H1 (cell line): ENCODE measurements around the gene DIAPH1. TPM values are rescaled to one million over a fixed set of nuclear protein-coding genes. Genes with fewer than 3 reads are reported as not detected.

Experiments
- CREB1 ChIP-seq: IDR thresholded peaks from 2 replicates; pipeline ENCODE4 v1.6.1; 2012; ENCODE audit warnings: inconsistent platforms
- KDM5A ChIP-seq: fragments of 200-600 bp; IDR thresholded peaks from 2 replicates; pipeline ENCODE4 v1.7.1; 2012; ENCODE audit warnings: mild to moderate bottlenecking, low read length, inconsistent platforms, mixed read lengths
- RFX5 ChIP-seq: IDR thresholded peaks from 2 replicates; pipeline ENCODE4 v1.6.1; 2011; ENCODE audit warnings: low read depth, low read length, improper control_type of control experiment, borderline replicate concordance
- SRF ChIP-seq: IDR thresholded peaks from 2 replicates; pipeline ENCODE4 v1.6.1; 2011; ENCODE audit warnings: mild to moderate bottlenecking, low read depth, low read length, moderate library complexity
- TCF12 ChIP-seq: IDR thresholded peaks from 2 replicates; pipeline ENCODE4 v1.6.1; 2011; ENCODE audit warnings: low read depth, mild to moderate bottlenecking, low read length
- polyA plus RNA-seq, 7 experiments: library from polyadenylated mRNA; depleted of rRNA in 3 of 7; stranded (reverse) in 5 of 7; unstranded in 2 of 7; fragments of >200 nt in 5 of 7; fragments of 200-250 nt in 2 of 7; gene quantifications; 1 replicate in 5 of 7; 2 replicates in 1 of 7; 4 replicates in 1 of 7; pipeline versions ENCODE4 v1.2.1 to v1.2.3, GENCODE V29; 2011 to 2013; ENCODE audit warnings: missing spikeins in 2 of 7, mixed read lengths in 2 of 7
- total RNA-seq: library from RNA; stranded (reverse); fragmentation: NEBNext Ultra II Directional; extraction: Animal tissue kit (Norgen Biotek cat#: 25700); gene quantifications from 2 replicates; pipeline ENCODE4 v1.2.1, GENCODE V29; 2021
- TF ChIP-seq, protein P1 (sequence below), 3 experiments: IDR thresholded peaks; 1 replicate in 2 of 3; 2 replicates in 1 of 3; pipeline versions ENCODE4 v1.5.1 to v1.6.1; 2011; ENCODE audit warnings: low read length in 3 of 3, mild to moderate bottlenecking in 3 of 3, inconsistent platforms in 2 of 3, low read depth in 1 of 3, moderate library complexity in 1 of 3; ENCODE audit not compliant: insufficient read depth in 1 of 3; ENCODE audit errors: control extremely low read depth in 1 of 3
- TF ChIP-seq, protein P2 (sequence below): IDR thresholded peaks from 2 replicates; pipeline ENCODE4 v1.6.1; 2012; ENCODE audit warnings: inconsistent platforms

DIAPH1 gene
- total and polyA plus RNA-seq, 2 of the 8 experiments (the other 6 are each of a cell fraction or from before 2014, with no cell fraction given), result 61.2 to 114 TPM

DNA sequence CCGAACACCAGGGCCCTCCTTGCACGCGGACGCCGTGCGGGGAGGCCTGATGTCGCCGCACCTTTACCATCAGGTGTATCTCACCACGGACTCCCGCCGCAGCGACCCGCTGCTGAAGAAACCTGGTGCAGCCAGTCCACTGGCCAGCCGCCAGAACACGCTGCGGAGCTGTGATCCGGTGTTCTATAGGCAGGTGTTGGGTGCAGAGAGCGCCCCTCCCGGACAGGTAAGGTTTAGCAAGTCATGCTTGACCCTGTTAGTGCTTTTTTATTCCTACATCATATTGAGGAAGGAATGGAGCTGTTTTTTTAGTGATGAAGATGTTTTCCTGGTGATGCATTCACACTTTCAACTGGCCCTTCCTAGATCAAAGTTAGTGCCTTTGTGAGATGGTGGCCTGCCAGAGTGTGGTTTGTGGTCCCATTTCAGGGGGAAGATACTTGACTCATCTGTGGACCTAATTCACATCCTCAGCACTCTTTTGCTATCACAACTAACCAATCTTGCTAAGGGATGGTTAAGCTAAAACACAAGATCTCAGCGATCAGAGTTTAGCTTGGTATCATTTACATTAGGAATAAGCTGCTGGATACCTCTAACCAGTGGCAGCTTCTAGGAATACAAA, 140.4 kb downstream of the DIAPH1 start (continued):
- no peak for TF ChIP-seq SRF
- TF ChIP-seq, protein P1, sequence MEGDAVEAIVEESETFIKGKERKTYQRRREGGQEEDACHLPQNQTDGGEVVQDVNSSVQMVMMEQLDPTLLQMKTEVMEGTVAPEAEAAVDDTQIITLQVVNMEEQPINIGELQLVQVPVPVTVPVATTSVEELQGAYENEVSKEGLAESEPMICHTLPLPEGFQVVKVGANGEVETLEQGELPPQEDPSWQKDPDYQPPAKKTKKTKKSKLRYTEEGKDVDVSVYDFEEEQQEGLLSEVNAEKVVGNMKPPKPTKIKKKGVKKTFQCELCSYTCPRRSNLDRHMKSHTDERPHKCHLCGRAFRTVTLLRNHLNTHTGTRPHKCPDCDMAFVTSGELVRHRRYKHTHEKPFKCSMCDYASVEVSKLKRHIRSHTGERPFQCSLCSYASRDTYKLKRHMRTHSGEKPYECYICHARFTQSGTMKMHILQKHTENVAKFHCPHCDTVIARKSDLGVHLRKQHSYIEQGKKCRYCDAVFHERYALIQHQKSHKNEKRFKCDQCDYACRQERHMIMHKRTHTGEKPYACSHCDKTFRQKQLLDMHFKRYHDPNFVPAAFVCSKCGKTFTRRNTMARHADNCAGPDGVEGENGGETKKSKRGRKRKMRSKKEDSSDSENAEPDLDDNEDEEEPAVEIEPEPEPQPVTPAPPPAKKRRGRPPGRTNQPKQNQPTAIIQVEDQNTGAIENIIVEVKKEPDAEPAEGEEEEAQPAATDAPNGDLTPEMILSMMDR (IDR thresholded peaks at IDR 0.05; ENCODE audit: control extremely low read depth in 1 of 3, insufficient read depth in 1 of 3, low read depth in 1 of 3, low read length in 3 of 3), result peak; percentile 82 to 99 (median 93)
- TF ChIP-seq RFX5, result peak; percentile 33; the same call in 1 of the 2 replicates
- no peak for TF ChIP-seq KDM5A
- peak; percentile 70; the same call in 1 of the 2 replicates for TF ChIP-seq TCF12
- peak; percentile 58; the same call in 1 of the 2 replicates for TF ChIP-seq CREB1
- TF ChIP-seq, protein P2, sequence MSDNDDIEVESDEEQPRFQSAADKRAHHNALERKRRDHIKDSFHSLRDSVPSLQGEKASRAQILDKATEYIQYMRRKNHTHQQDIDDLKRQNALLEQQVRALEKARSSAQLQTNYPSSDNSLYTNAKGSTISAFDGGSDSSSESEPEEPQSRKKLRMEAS, result peak; percentile 89
